Neuronal stem cell (in vitro differentiated cells): ENCODE measurements around the gene ABCC8.

Source experiments
- DNase-seq: peaks from one replicate; pipeline ENCODE4 v3.0.0-alpha.2; 2013; ENCODE audit warnings: low spot score
- H2AFZ ChIP-seq: one replicate; pipeline ENCODE4 v1.6.1; 2013; ENCODE audit warnings: mild to moderate bottlenecking, low read length, inconsistent platforms
- H2AK5ac ChIP-seq: 2 replicates; pipeline ENCODE4 v1.6.1; 2013; ENCODE audit warnings: low read depth, mild to moderate bottlenecking, inconsistent platforms, low read length, moderate library complexity, mixed read lengths
- H2BK120ac ChIP-seq: 2 replicates; pipeline ENCODE4 v1.6.1; 2013; ENCODE audit warnings: low read depth, mild to moderate bottlenecking, inconsistent platforms, low read length, moderate library complexity, mixed read lengths
- H2BK12ac ChIP-seq: one replicate; pipeline ENCODE4 v1.6.1; 2013; ENCODE audit warnings: low read length, inconsistent platforms
- H2BK15ac ChIP-seq: 2 replicates; pipeline ENCODE4 v1.6.1; 2013; ENCODE audit warnings: mild to moderate bottlenecking, low read length, inconsistent platforms, mixed read lengths
- H2BK5ac ChIP-seq: one replicate; pipeline ENCODE4 v1.6.1; 2013; ENCODE audit warnings: inconsistent platforms, mild to moderate bottlenecking, low read length, moderate library complexity
- H3K14ac ChIP-seq: one replicate; pipeline ENCODE4 v1.6.1; 2013; ENCODE audit warnings: low read length, inconsistent platforms
- H3K18ac ChIP-seq: 2 replicates; pipeline ENCODE4 v1.6.1; 2013; ENCODE audit warnings: low read length, inconsistent platforms
- H3K23ac ChIP-seq: 2 replicates; pipeline ENCODE4 v1.6.1; 2013; ENCODE audit warnings: low read depth, mild to moderate bottlenecking, mixed read lengths, low read length, inconsistent platforms; ENCODE audit not compliant: poor library complexity
- H3K27ac ChIP-seq: replicated peaks from 3 replicates; pipeline ENCODE4 v1.5.1; 2013; ENCODE audit warnings: low read length, inconsistent platforms
- H3K27me3 ChIP-seq, 3 experiments: 2 replicates each; pipeline ENCODE4 v1.6.1; 2013; ENCODE audit warnings: low read length in 3 of 3, mild to moderate bottlenecking in 2 of 3, inconsistent platforms in 1 of 3, low read depth in 1 of 3, mixed read lengths in 1 of 3, moderate library complexity in 1 of 3; ENCODE audit not compliant: control insufficient read depth in 3 of 3, insufficient read depth in 3 of 3
- H3K36me3 ChIP-seq, 2 donors: replicated peaks in 1 of 2; 2 replicates each; pipeline ENCODE4 v1.6.1; 2013; ENCODE audit warnings: low read length in 2 of 2; ENCODE audit not compliant: control insufficient read depth in 2 of 2, insufficient read depth in 2 of 2
- H3K4ac ChIP-seq: 2 replicates; pipeline ENCODE4 v1.6.1; 2013; ENCODE audit warnings: inconsistent platforms, mild to moderate bottlenecking, low read length, moderate library complexity
- H3K4me1 ChIP-seq, 2 donors: 1 replicate in 1 of 2; 2 replicates in 1 of 2; pipeline ENCODE4 v1.6.1; 2013; ENCODE audit warnings: low read length in 2 of 2, low read depth in 1 of 2; ENCODE audit not compliant: control insufficient read depth in 2 of 2, insufficient read depth in 1 of 2
- H3K4me2 ChIP-seq: one replicate; pipeline ENCODE4 v1.6.1; 2013; ENCODE audit warnings: mild to moderate bottlenecking, low read length, inconsistent platforms; ENCODE audit not compliant: insufficient read depth, poor library complexity, severe bottlenecking
- H3K4me3 ChIP-seq, 2 donors: 2 replicates each; pipeline ENCODE4 v1.5.1; 2013; ENCODE audit warnings: low read length in 2 of 2, mild to moderate bottlenecking in 2 of 2, inconsistent platforms in 1 of 2, moderate library complexity in 1 of 2
- H3K79me1 ChIP-seq: one replicate; pipeline ENCODE4 v1.6.1; 2013; ENCODE audit warnings: low read depth, mild to moderate bottlenecking, inconsistent platforms, low read length, moderate library complexity
- H3K9ac ChIP-seq: one replicate; pipeline ENCODE4 v1.6.1; 2013; ENCODE audit warnings: mild to moderate bottlenecking, low read depth, low read length, inconsistent platforms; ENCODE audit not compliant: poor library complexity
- H3K9me3 ChIP-seq, 2 donors: replicated peaks in 1 of 2; 2 replicates each; pipeline versions ENCODE3 to v1.6.1; 2013; ENCODE audit warnings: low read length in 2 of 2, mild to moderate bottlenecking in 2 of 2, inconsistent platforms in 1 of 2, low read depth in 1 of 2, mixed read lengths in 1 of 2, moderate library complexity in 1 of 2; ENCODE audit not compliant: control insufficient read depth in 2 of 2, insufficient read depth in 1 of 2
- H4K8ac ChIP-seq: one replicate; pipeline ENCODE4 v1.6.1; 2013; ENCODE audit warnings: low read depth, mild to moderate bottlenecking, inconsistent platforms, low read length, moderate library complexity
- H4K91ac ChIP-seq: one replicate; pipeline ENCODE4 v1.6.1; 2013; ENCODE audit warnings: low read length, low read depth, mild to moderate bottlenecking, inconsistent platforms; ENCODE audit not compliant: poor library complexity
- WGBS, 2 donors: extraction: QIAGEN DNeasy Blood & Tissue Kit; methylation state at CpG; one replicate each; pipeline ENCODE4 v1.1.7; 2013; ENCODE audit warnings: missing lambda C conversion rate in 2 of 2, mixed read lengths in 1 of 2; ENCODE audit not compliant: insufficient read length in 2 of 2, insufficient replicate concordance in 1 of 2; ENCODE audit errors: extremely low coverage in 2 of 2; 5-methylcytosine and 5-hydroxymethylcytosine counted together

The ABCC8 gene

GRCh38 chr11:17369684-17370243 lies 106.9 kb downstream of the ABCC8 start:
- Histone ChIP-seq H2AFZ (no peak overlapping the region), H2BK15ac (no peak overlapping the region), H3K14ac (no peak overlapping the region), H3K4me1 (no peaks in the 10 kb centered on the region), H2BK120ac (no peak overlapping the region), H3K27me3 (no peaks in the 10 kb centered on the region), H4K91ac (no peak overlapping the region), H3K79me1 (no peaks in the 10 kb centered on the region), H2BK5ac (no peak overlapping the region), H3K4me3 (no peak overlapping the region), H3K9ac (no peak overlapping the region), H2AK5ac (no peak overlapping the region), H3K36me3 (peaks cover 4 to 98% of the 10 kb centered on the region in 2 donors), H2BK12ac (no peak overlapping the region), H3K27ac (no peak overlapping the region), H3K18ac (no peak overlapping the region), H3K4ac (no peak overlapping the region), H4K8ac (no peak overlapping the region), H3K9me3 (peaks cover 41 to 91% of the 10 kb centered on the region in 2 donors), H3K4me2 (no peak overlapping the region), H3K23ac (no peak overlapping the region)
- no CpG with 5 or more reads among the region's 2 CpGs for WGBS, 2 donors
- DNase-seq, result no peak

DNA sequence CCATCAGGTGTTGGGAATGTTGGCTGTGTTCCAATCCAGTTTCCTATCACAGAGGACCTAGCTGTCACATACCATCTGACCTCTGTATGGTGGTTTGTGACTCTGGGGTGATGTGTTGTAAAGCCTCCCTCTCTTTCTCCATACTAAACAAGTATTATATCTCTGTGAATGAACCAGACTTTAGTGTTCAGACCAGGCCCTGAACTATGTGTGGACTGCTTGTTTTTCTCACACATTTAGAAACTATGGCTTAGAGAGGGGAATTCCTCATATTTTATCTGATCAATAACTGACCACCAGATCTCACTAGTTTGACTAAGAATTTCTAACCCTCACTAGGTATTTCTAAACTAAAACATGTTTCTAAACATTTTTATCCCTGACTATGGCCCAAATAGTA lies 107.6 kb downstream of the ABCC8 start:
- H2BK15ac ChIP-seq, result no peak overlapping the region
- H4K91ac ChIP-seq, result no peak overlapping the region
- no peak overlapping the region for H3K18ac ChIP-seq
- H3K36me3 ChIP-seq, result peaks cover 4 to 94% of the 10 kb centered on the region in 2 donors
- no peaks in the 10 kb centered on the region for H3K4me1 ChIP-seq
- H3K27ac ChIP-seq, result no peak overlapping the region
- DNase-seq, result no peak
- H3K9ac ChIP-seq, result no peak overlapping the region
- no peak overlapping the region for H3K4ac ChIP-seq
- no peak overlapping the region for H4K8ac ChIP-seq
- H2BK12ac ChIP-seq, result no peak overlapping the region
- no peaks in the 10 kb centered on the region for H3K27me3 ChIP-seq
- no peak overlapping the region for H3K14ac ChIP-seq
- H3K79me1 ChIP-seq, result no peaks in the 10 kb centered on the region
- peaks cover 40 to 84% of the 10 kb centered on the region in 2 donors for H3K9me3 ChIP-seq
- no peak overlapping the region for H3K4me3 ChIP-seq
- no peak overlapping the region for H2AFZ ChIP-seq
- H2AK5ac ChIP-seq, result no peak overlapping the region
- H2BK5ac ChIP-seq, result no peak overlapping the region
- H3K4me2 ChIP-seq, result no peak overlapping the region
- H2BK120ac ChIP-seq, result no peak overlapping the region
- H3K23ac ChIP-seq, result no peak overlapping the region

- Histone ChIP-seq H3K4me2 (no peak overlapping the region), H3K27ac (no peak overlapping the region), H3K4me1 (no peaks in the 10 kb centered on the region), H3K18ac (no peak overlapping the region), H2BK120ac (no peak overlapping the region), H2BK12ac (no peak overlapping the region), H2BK5ac (no peak overlapping the region), H2AFZ (no peak overlapping the region), H3K23ac (no peak overlapping the region), H4K91ac (no peak overlapping the region), H3K27me3 (no peaks in the 10 kb centered on the region), H3K14ac (no peak overlapping the region), H2BK15ac (no peak overlapping the region), H3K4ac (no peak overlapping the region), H3K36me3 (peaks cover 4 to 94% of the 10 kb centered on the region in 2 donors), H3K9ac (no peak overlapping the region), H3K79me1 (no peaks in the 10 kb centered on the region), H2AK5ac (no peak overlapping the region), H4K8ac (no peak overlapping the region), H3K9me3 (peaks cover 35 to 83% of the 10 kb centered on the region in 2 donors), H3K4me3 (no peak overlapping the region)
- WGBS, 2 donors, result no CpG with 5 or more reads among the region's 3 CpGs
- DNase-seq, result no peak
Measured at GRCh38 chr11:17368551-17368950, 108.1 kb downstream of the ABCC8 start.

DNA sequence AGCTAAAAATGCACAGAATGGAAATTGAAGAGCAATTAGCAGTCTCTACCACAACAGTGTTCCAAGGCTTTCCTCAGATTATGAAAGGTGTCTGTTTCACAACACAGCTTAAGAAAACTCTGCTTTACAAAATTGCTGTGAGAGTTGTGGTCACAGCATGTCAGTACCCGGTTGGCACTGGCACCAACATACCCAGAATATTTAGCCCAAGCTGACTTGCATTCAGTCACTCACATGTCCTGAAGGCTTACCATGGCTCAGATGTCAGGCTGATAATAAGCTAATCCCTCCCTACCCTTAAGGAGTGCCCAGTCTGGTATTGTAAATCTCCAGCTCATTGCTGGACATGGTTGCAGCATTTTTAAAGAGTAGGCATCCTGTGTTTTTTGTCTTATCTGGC lies 110.2 kb downstream of the ABCC8 start:
- no CpG with 5 or more reads among the region's 1 CpG for WGBS, 2 donors
- no peak overlapping the region for H2BK12ac ChIP-seq
- no peak overlapping the region for H3K18ac ChIP-seq
- H3K14ac ChIP-seq, result no peak overlapping the region
- H3K9me3 ChIP-seq, result peaks cover 21 to 71% of the 10 kb centered on the region in 2 donors
- no peak overlapping the region for H2BK15ac ChIP-seq
- H2AFZ ChIP-seq, result no peak overlapping the region
- DNase-seq, result no peak
- peaks cover 4 to 83% of the 10 kb centered on the region in 2 donors for H3K36me3 ChIP-seq
- no peak overlapping the region for H3K9ac ChIP-seq
- H2BK5ac ChIP-seq, result no peak overlapping the region
- no peaks in the 10 kb centered on the region for H3K79me1 ChIP-seq
- H3K4me1 ChIP-seq, result no peaks in the 10 kb centered on the region
- H3K27me3 ChIP-seq, result no peaks in the 10 kb centered on the region
- H3K23ac ChIP-seq, result no peak overlapping the region
- no peak overlapping the region for H3K4me3 ChIP-seq
- H4K91ac ChIP-seq, result no peak overlapping the region
- no peak overlapping the region for H2BK120ac ChIP-seq
- H2AK5ac ChIP-seq, result no peak overlapping the region
- H3K4me2 ChIP-seq, result no peak overlapping the region
- H3K27ac ChIP-seq, result no peak overlapping the region
- no peak overlapping the region for H4K8ac ChIP-seq
- no peak overlapping the region for H3K4ac ChIP-seq
